HG03439 (cell line): ENCODE data around the gene EVA1C.
"Not testable (repeated sequence)": the region's sequence is repeated elsewhere in the genome, so short reads cannot be mapped to it uniquely, and the experiment has no call there.

Source experiments
- ATAC-seq: cut with Tn5 transposase; IDR thresholded peaks from one replicate; pipeline ENCODE4 v1.9.1; 2021; ENCODE audit warnings: mild to moderate bottlenecking, moderate library complexity; ENCODE audit not compliant: unreplicated experiment

The EVA1C gene

GRCh38 chr21:32389337-32390015, 23.0 kb upstream of the EVA1C start:
- ATAC-seq: no peak

GRCh38 chr21:32390537-32391224, 21.8 kb upstream of the EVA1C start:
- ATAC-seq: not testable (repeated sequence)

- ATAC-seq: no peak
Measured at GRCh38 chr21:32391755-32392154, 20.8 kb upstream of the EVA1C start.

- ATAC-seq: no peak
Measured at GRCh38 chr21:32392299-32392879, 20.1 kb upstream of the EVA1C start.

- peak; percentile 95 for ATAC-seq
Measured at GRCh38 chr21:32392880-32393676, 19.4 kb upstream of the EVA1C start, which contains the start of gene URB1. TSS of gene URB1 (minus strand) at chr21:32393012. CDS start at chr21:32392910, 102 bp downstream.

- no peak for ATAC-seq
Measured at GRCh38 chr21:32393677-32394001, 18.9 kb upstream of the EVA1C start.

GRCh38 chr21:32403201-32403777, 9.2 kb upstream of the EVA1C start:
- ATAC-seq: no peak

GRCh38 chr21:32406405-32406804, 6.1 kb upstream of the EVA1C start:
- ATAC-seq: no peak

- no peak for ATAC-seq
Measured at GRCh38 chr21:32410291-32410690, 2.2 kb upstream of the EVA1C start.

- no peak for ATAC-seq
Measured at GRCh38 chr21:32410916-32411315, 1.6 kb upstream of the EVA1C start.

GRCh38 chr21:32411350-32412161, 950 bp upstream of the EVA1C start:
- ATAC-seq: no peak

- no peak for ATAC-seq
Measured at GRCh38 chr21:32413015-32413504, 554 bp downstream of the EVA1C start.

- no peak for ATAC-seq
Measured at GRCh38 chr21:32413697-32414578, 1.4 kb downstream of the EVA1C start.

GRCh38 chr21:32414579-32415358, 2.3 kb downstream of the EVA1C start:
- no peak for ATAC-seq

GRCh38 chr21:32415451-32416398, 3.2 kb downstream of the EVA1C start:
- no peak for ATAC-seq

- ATAC-seq: no peak
Measured at GRCh38 chr21:32418146-32418545, 5.6 kb downstream of the EVA1C start.

GRCh38 chr21:32422064-32422463, 9.6 kb downstream of the EVA1C start:
- ATAC-seq: no peak
